A549 (cell line): ENCODE data around the gene ATP6V0A4.

Source experiments
- HDAC2 ChIP-seq: fragments of 200-600 bp; sonication (generic); IDR thresholded peaks from 2 replicates; pipeline ENCODE4 v1.6.1; 2016
- POLR2A ChIP-seq: IDR thresholded peaks from 2 replicates; pipeline ENCODE4 v1.6.1; 2012; ENCODE audit warnings: mild to moderate bottlenecking, low read length
- RFX5 ChIP-seq: fragments of 450-650 bp; IDR thresholded peaks from 2 replicates; pipeline ENCODE4 v1.7.1; 2014; ENCODE audit warnings: antibody characterized with exemption, mild to moderate bottlenecking, moderate library complexity
- TF ChIP-seq, protein P1 (sequence below): fragments of >200 bp; sonication (Bioruptor Twin); formaldehyde crosslinking; IDR thresholded peaks from 3 replicates; pipeline ENCODE4 v1.5.1; 2016

DNA sequence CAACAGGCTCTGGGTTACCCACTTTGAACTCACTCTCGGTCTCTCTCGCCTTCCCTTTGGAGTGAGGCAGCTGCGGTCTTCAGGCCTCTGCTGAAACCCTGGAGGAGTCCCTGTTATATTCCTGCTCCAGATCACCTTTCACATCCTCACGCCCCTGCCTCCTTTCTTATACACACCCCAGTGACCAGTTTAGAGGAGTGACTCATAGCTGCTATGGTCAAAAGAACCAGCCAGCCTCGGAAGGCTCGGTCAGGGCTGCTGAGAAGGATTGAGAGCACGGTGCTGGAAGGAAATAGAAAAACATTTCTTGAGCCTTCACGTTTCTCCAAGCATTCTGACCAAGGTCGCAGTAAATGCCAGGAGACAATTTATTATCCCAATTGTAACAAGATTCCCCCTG is 68.6 kb downstream of the ATP6V0A4 start:
- no peak for TF ChIP-seq RFX5
- TF ChIP-seq, protein P1, sequence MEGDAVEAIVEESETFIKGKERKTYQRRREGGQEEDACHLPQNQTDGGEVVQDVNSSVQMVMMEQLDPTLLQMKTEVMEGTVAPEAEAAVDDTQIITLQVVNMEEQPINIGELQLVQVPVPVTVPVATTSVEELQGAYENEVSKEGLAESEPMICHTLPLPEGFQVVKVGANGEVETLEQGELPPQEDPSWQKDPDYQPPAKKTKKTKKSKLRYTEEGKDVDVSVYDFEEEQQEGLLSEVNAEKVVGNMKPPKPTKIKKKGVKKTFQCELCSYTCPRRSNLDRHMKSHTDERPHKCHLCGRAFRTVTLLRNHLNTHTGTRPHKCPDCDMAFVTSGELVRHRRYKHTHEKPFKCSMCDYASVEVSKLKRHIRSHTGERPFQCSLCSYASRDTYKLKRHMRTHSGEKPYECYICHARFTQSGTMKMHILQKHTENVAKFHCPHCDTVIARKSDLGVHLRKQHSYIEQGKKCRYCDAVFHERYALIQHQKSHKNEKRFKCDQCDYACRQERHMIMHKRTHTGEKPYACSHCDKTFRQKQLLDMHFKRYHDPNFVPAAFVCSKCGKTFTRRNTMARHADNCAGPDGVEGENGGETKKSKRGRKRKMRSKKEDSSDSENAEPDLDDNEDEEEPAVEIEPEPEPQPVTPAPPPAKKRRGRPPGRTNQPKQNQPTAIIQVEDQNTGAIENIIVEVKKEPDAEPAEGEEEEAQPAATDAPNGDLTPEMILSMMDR, result no peak
- no peak for TF ChIP-seq HDAC2
- no peak for TF ChIP-seq POLR2A
